Esophagus muscularis mucosa (tissue), 4 donors: ENCODE results near the gene PYGM. TPM values are rescaled to one million over a fixed set of nuclear protein-coding genes. Genes with fewer than 3 reads are reported as not detected.
A peak's percentile ranks its signal among the peaks of the same experiment; 100 is the strongest.

Experiments used
- DNase-seq: peaks from one replicate; pipeline ENCODE4 v3.0.0-alpha.2; 2017; ENCODE audit errors: extremely low spot score
- H3K27ac ChIP-seq, 4 donors: fragments of 200-600 bp; sonication (generic); replicated peaks in 1 of 4; 1 replicate in 3 of 4; 2 replicates in 1 of 4; pipeline ENCODE4 v1.5.1; 2016 to 2019; ENCODE audit warnings: mild to moderate bottlenecking in 1 of 4
- H3K27me3 ChIP-seq, 4 donors: fragments of 200-600 bp; sonication (generic); one replicate each; pipeline versions ENCODE4 v1.5.1 to v1.6.0; 2016 to 2019
- H3K36me3 ChIP-seq, 4 donors: fragments of 200-600 bp; sonication (generic); one replicate each; pipeline ENCODE4 v1.5.1; 2016 to 2019
- H3K4me1 ChIP-seq, 4 donors: fragments of 200-600 bp; sonication (generic); one replicate each; pipeline ENCODE4 v1.5.1; 2016 to 2019
- H3K4me3 ChIP-seq, 4 donors: fragments of 200-600 bp; sonication (generic); 1 replicate in 2 of 4; 2 replicates in 2 of 4; pipeline ENCODE4 v1.5.1; 2016 to 2019; ENCODE audit warnings: mild to moderate bottlenecking in 4 of 4, moderate library complexity in 1 of 4
- H3K9me3 ChIP-seq, 4 donors: fragments of 200-600 bp; sonication (generic); 1 replicate in 3 of 4; 2 replicates in 1 of 4; pipeline ENCODE4 v1.5.1; 2016 to 2019
- CTCF ChIP-seq, 3 experiments: fragments of 200-600 bp in 2 of 3; fragments of 450-650 bp in 1 of 3; sonication (generic) in 2 of 3; IDR thresholded peaks; one replicate each; pipeline ENCODE4 v1.5.1; 2017 to 2019; ENCODE audit warnings: antibody characterized with exemption in 3 of 3, mild to moderate bottlenecking in 2 of 3, moderate library complexity in 1 of 3
- EP300 ChIP-seq: sonication (generic); formaldehyde crosslinking; IDR thresholded peaks from one replicate; pipeline ENCODE4 v1.6.1; 2017; ENCODE audit warnings: antibody characterized with exemption
- POLR2A ChIP-seq: fragments of 450-650 bp; IDR thresholded peaks from one replicate; pipeline ENCODE4 v1.6.1; 2017; ENCODE audit warnings: antibody characterized with exemption, moderate library complexity, mild to moderate bottlenecking, low read depth
- POLR2AphosphoS5 ChIP-seq, 2 donors: sonication (generic); formaldehyde crosslinking; IDR thresholded peaks; one replicate each; pipeline ENCODE4 v1.6.1; 2017; ENCODE audit warnings: antibody characterized with exemption in 2 of 2
- WGBS: methylation state at CpG from one replicate; pipeline ENCODE4 v1.1.5; 2018; 5-methylcytosine and 5-hydroxymethylcytosine counted together
- intact Hi-C: fragments of 100-400 bp; cut with DNase I; formaldehyde crosslinking; loops from one replicate; pipeline ENCODE4 v1.15.1; 2023
- total RNA-seq, 4 donors: library from RNA; depleted of rRNA; stranded (reverse); fragments of >200 nt; gene quantifications; one replicate each; pipeline versions ENCODE4 v1.1.0 to v1.2.1, GENCODE V29; 2016

Gene PYGM
- total RNA-seq, 4 donors from 2014 or later, result 18.4 to 57.2 (median 26.3) TPM

GRCh38 chr11:64796047-64796756 is 36.4 kb upstream of the PYGM start:
- Histone ChIP-seq H3K27me3 (no peaks in the 10 kb centered on the region), H3K9me3 (no peaks in the 10 kb centered on the region), H3K4me3 (no peak overlapping the region), H3K4me1 (peaks cover 0 to 12% (median 3%) of the 10 kb centered on the region in 4 donors), H3K36me3 (peaks cover 18 to 86% (median 59%) of the 10 kb centered on the region in 4 donors), H3K27ac (no peak overlapping the region)
- 84% methylated on average over 9 of the region's 19 CpGs for WGBS
- no peak for TF ChIP-seq POLR2AphosphoS5 (IDR thresholded peaks at IDR 0.05)
- no peak for TF ChIP-seq EP300
- no peak for TF ChIP-seq CTCF (IDR thresholded peaks at IDR 0.05)
- no peak for TF ChIP-seq POLR2A
- DNase-seq, result no peak
- intact Hi-C loops, result no loop called here

- Histone ChIP-seq H3K27me3 (no peaks in the 10 kb centered on the region), H3K4me1 (peaks cover 0 to 6% (median 2%) of the 10 kb centered on the region in 4 donors), H3K36me3 (peaks cover 18 to 88% (median 68%) of the 10 kb centered on the region in 4 donors), H3K4me3 (no peak overlapping the region), H3K9me3 (no peaks in the 10 kb centered on the region), H3K27ac (no peak overlapping the region)
- WGBS, result 91% methylated on average over 10 of the region's 10 CpGs
- no peak for DNase-seq
- TF ChIP-seq POLR2AphosphoS5 (IDR thresholded peaks at IDR 0.05), result no peak
- TF ChIP-seq CTCF (IDR thresholded peaks at IDR 0.05), result no peak
- no peak for TF ChIP-seq EP300
- no peak for TF ChIP-seq POLR2A
- intact Hi-C loops, result no loop called here
These were observed 34.8 kb upstream of the PYGM start for GRCh38 chr11:64794526-64794925.

- Histone ChIP-seq H3K4me1 (peaks cover 0 to 6% (median 2%) of the 10 kb centered on the region in 4 donors), H3K4me3 (no peak overlapping the region), H3K27ac (peak overlapping the region in 3 of 4 donors; percentile 7 to 18 (median 16)), H3K27me3 (no peaks in the 10 kb centered on the region), H3K9me3 (no peaks in the 10 kb centered on the region), H3K36me3 (peaks cover 18 to 88% (median 66%) of the 10 kb centered on the region in 4 donors)
- no peak for TF ChIP-seq CTCF (IDR thresholded peaks at IDR 0.05)
- TF ChIP-seq POLR2AphosphoS5 (IDR thresholded peaks at IDR 0.05), result no peak
- no peak for TF ChIP-seq EP300
- no peak for TF ChIP-seq POLR2A
- intact Hi-C loops, result no loop called here
- WGBS, result 75% methylated on average over 11 of the region's 11 CpGs
- no peak for DNase-seq
These were observed 33.7 kb upstream of the PYGM start for GRCh38 chr11:64793271-64794160.

- H3K4me1 ChIP-seq, result peaks cover 0 to 10% (median 8%) of the 10 kb centered on the region in 4 donors
- H3K27me3 ChIP-seq, result no peaks in the 10 kb centered on the region
- H3K9me3 ChIP-seq, result no peaks in the 10 kb centered on the region
- WGBS, result 91% methylated on average over 4 of the region's 4 CpGs
- intact Hi-C loops, result no loop called here
- no peak for DNase-seq
- H3K27ac ChIP-seq, result no peak overlapping the region
- TF ChIP-seq POLR2AphosphoS5 (IDR thresholded peaks at IDR 0.05) (no peak), POLR2A (no peak)
- no peak overlapping the region for H3K4me3 ChIP-seq
- H3K36me3 ChIP-seq, result peaks cover 18 to 84% (median 61%) of the 10 kb centered on the region in 4 donors
These were observed 32.7 kb upstream of the PYGM start for GRCh38 chr11:64792482-64792881.

GRCh38 chr11:64791781-64792291 is 32.1 kb upstream of the PYGM start:
- 94% methylated on average over 5 of the region's 14 CpGs for WGBS
- H3K27me3 ChIP-seq, result no peaks in the 10 kb centered on the region
- intact Hi-C loops, result no loop called here
- H3K36me3 ChIP-seq, result peaks cover 15 to 78% (median 54%) of the 10 kb centered on the region in 4 donors
- no peaks in the 10 kb centered on the region for H3K9me3 ChIP-seq
- no peak for DNase-seq
- peaks cover 0 to 12% (median 8%) of the 10 kb centered on the region in 4 donors for H3K4me1 ChIP-seq
- TF ChIP-seq POLR2A (no peak), CTCF (IDR thresholded peaks at IDR 0.05) (no peak), POLR2AphosphoS5 (IDR thresholded peaks at IDR 0.05) (no peak), EP300 (no peak)
- H3K27ac ChIP-seq, result no peak overlapping the region
- no peak overlapping the region for H3K4me3 ChIP-seq
